ENCODE data around the gene SLC33A1.

The SLC33A1 gene

DNA sequence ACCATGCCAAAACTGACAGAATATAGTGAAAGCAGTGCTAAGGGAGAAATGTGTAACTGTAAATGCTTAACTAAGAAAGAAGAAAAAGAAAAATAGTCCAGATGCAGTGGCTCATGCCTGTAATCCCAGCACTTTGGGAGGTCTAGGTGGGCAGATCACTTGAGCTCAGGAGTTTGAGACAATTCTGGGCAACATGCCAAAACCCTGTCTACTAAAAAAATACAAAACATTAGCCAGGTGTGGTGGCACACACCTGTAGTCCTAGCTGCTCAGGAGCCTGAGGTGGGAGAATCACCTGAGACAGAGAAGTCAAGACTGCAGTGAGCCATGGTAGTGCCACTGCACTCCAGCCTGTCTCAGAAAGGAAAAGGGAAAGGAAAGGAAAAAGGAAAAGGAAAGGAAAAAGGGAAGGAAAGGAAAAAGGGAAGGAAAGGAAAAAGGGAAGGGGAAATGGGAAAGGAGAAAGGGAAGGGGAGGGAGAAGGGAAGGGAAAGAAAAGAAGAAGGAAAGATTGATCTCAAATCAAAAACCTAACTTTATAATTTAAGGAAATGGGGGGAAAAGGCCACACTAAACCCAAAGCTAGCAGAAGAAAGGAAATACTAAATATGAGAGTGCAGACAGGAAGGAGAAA is 68.4 kb downstream of the SLC33A1 start:
- no peak for FAIRE-seq

DNA sequence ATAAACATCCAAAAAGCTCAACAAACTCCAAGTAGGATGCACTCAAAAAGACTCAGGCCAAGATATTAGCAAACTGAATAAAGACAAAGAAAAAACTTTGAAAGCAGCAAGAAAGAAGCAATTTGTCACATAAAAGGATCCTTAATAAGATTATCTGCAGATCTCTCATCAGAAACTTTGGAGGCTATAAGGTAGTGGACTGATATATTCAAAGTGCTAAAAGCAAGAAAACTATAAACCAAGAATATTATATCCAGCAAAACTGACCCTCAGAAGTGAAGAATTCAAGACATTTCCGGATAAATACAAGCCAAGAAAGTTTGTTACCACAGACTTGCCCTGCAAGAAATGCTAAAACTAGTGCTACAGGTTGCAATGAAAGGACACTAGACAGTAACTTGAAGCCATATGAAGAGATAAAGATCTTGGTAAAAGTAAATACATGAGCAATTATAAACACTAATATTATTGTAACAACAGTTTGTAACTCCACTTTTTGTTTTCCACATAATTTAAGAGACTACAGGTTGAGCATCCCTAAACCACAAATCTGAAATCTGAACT is 71.8 kb downstream of the SLC33A1 start:
- no peak for FAIRE-seq

DNA sequence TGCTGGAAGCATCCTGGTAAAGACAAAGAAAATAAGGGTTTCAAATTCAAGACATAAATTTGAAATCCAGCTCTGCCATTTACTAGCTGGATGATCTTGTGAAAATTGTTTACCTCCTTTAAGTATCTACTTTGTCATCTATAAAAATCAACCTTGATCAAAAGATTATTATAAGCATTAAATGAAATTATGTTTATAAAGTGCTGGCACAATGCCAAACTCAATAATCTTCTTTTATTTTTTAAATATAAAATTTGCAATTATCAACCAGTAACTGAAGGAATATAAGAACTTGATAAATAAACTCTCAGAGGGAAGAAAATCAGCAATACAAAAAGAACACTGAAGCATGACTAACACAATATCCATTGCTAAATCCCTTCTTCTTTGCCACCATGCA is 73.9 kb downstream of the SLC33A1 start:
- FAIRE-seq = no peak

DNA sequence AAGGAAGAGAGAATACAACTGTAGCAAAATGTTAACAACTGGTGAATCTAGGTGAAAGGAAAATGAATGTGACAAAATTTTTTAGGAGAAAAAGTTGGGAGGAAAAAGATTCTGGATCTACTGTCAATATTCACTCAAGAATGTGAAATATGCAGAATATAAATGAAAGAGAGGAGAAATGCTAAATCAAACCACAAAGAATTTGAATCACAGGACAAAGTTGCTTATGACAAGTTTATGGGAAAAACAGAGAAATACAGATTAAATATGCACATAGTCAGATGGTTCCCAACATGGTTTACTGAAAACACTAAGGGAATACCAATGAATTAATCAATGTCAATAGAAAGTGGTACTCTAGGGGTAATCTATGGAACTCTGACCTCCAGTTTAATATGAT is 75.8 kb downstream of the SLC33A1 start:
- FAIRE-seq = no peak

DNA sequence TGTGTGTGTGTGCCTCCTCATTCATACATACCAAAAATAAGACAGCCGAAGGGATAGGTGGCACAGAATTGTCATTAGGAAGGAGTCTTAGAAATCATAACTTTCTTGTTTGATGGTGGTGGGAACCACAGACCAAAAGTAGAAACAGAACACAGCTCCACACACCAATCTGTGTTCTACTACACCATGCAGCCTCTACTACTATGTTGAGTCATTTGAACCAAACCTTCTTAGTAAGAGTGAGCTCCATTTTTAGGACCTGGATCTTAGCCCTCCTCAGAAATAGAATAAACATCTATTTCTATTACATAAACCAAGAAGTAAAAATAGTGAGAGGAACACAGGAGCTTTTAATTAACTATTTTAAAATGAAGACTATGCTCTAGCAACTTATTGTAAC is 81.4 kb downstream of the SLC33A1 start:
- no peak for FAIRE-seq

DNA sequence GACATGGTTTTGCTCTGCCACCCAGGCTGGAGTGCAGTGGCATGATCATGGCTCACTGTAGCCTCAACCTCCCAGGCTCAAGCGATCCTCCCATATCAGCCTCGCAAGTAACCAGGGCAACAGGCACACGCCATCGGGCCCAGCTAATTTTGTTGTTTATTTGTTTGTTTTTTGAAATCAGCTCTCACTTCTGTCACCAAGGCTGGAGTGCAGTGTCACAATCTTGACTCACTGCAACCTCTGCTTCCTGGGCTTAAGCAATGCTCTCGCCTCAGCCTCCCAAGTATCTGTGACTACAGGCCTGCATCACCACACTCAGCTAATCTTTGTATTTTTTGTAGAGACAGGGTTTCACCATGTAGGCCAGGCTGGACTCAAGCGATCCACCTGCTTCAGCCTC is 83.1 kb downstream of the SLC33A1 start:
- FAIRE-seq = no peak

All from endometrium (tissue), 2 donors.